Stimulated activated CD4-positive, alpha-beta T cell treated with anti-CD3 and anti-CD28 coated beads, Interleukin-1b, Interleukin-23, amount 100 ng/mL, for 1 hour (primary cell): ENCODE measurements around the gene ZC3H12C.
"Not testable (repeated sequence)": the region's sequence is repeated elsewhere in the genome, so short reads cannot be mapped to it uniquely, and the experiment has no call there.

Experiments
- DNase-seq, 2 donors: peaks; one replicate each; pipeline ENCODE4 v3.0.0-alpha.2; 2020; ENCODE audit warnings: low read depth in 2 of 2

ZC3H12C gene

DNA sequence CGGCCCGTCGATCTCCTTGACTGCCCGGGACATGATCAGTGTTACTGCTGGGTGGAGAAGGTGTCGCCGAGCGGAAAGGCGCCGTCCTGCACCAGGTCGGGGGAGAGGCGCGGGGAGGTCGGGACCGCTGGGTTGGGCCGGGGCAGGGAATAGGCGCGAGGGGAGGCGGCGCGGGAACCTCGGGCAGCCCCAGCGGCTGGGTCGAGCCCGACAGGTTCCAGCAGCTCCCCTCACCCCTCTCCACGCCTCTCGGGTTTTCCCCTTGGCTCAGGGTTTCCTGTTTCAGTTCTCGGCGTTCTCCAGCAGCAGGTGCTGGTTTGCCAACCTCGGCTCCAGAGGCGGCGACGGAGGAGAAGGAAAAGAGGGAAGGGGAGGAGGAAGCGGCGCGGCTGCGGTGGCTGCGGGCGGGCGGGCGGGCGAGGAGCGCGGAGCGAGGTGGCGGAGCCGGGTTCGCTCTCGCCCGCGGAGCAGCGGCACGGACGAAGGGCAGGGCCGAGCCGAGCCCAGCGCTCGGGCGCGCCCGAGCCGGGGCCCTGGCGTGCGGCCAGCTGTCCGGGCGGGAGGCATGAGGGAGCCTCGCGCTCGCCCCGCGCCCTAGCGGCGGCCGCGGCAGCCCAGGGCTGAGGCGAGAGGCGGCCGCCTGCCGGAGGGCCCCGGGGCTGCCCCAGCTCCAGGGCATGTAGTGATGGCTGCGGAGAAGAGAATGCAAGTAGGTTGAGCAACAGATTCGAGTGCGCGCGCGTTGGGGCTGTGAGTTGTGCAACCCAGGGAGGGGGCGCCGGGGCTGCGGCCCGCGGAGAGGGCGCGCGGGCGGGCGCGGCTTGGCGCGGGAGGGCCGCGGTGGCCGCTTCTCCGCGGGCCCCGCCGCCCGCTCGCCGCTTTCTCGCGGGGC lies at the start of gene ZC3H12C:
Gene ZC3H12C (plus strand): TSS at position 878 of the 892 bp plus-strand sequence. CDS start 20 bp downstream, outside the sequence.
- no peak for DNase-seq

DNA sequence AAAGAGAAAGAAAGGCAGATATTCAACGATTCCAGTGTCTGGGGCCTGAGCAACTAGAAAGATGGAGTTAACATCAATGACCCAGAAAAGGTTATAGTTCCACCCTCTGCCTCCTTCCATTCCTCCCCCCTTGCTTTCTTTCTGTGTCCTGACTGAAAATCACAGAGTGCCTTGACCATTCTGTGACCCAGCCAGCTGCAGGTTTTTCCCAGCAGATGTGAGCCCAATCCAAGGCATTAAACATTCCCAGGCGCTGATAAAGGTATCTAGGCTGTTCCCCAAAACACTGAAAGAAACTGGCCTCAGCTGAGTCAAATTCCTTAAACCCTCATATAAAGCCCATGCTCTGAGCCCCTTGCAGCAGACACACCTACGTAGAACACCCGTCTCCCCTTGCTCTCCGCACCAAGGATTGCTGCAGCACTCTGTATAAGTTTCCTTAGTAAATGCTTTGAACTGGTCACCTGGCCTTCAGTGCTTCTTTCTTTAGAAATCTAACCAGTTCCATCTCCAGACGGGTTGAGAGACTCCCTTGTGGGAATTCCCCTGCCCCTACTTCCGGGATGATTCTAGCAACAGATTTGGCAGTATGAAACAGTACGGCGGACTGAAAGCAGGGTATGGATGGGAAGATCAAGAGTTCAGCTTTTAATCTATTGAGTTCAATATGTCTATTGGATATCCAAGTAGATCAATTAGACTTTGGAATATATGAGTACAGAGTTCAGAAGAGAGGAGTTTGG lies 48.8 kb upstream of the ZC3H12C start:
- no peak for DNase-seq

DNA sequence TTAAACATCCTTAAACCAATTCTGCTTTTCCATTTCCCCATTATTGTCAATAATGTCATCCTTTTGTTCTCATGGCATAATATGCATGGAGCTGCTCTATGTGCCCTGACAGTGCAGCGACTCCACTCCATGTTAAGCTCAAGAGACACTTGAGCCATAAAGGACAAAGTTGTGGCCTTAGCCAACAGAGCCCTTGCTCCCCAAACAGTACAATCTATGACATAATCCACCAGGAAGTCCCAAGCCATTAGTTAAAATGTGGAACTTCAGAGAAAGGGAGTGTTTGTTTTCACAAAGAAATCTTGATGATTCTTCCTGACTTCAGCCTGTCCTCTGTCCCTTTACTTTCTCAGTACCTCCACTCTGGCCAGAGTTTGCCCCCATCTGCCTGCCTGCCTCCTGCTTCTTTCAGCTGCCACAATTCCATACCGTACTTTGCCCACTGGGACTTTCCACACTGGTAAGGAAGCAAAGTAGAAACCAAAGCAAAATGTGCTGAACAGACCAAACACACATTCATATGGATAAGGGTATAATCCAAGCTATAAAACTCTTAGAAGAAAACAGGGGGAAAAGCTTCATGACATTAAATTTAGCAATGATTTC lies 46.3 kb upstream of the ZC3H12C start:
- DNase-seq: no peak

DNA sequence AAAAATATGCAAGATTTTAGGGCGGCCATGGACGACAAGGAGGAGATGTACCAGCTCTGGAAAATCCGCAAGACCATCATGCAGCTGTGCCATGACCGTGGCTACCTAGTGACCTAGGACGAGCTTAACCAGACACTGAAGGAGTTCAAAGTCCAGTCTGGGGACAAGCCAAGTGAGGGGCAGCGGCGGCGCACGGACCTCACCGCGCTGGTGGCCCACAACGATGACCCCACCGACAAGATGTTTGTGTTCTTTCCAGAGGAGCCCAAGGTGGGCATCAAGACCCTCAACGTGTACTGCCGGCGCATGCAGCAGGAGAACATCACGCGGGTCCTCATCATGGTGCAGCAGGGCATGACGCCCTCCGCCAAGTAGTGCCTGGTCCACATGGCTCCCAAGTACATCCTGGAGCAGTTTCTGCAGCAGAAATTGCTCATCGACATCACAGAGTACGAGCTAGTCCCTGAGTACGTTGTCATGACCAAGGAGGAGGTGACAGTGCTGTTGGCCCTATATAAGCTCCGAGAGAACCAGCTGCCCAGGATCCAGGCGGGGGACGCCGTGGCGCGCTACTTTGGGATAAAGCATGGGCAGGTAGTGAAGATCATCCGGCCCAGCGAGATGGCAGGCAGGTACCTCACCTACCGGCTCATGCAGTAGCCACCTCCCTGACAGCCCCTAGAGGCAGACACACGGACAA lies 43.5 kb upstream of the ZC3H12C start:
- DNase-seq: no peak

DNA sequence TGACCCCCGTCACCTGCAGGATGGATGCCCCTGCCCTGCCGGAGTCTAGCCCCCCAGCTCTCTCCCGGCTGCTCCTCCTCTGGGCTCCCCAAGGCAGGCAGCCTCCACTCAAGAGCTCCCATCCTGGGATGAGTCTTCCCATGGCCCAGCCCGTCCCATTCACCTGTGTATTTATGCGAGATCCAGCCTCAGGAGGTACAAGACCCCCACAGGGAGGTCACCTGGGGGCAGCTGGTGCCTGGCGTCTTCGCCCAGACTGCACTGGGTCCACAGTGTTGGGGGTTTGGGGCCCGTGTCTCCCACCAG lies 43.0 kb upstream of the ZC3H12C start:
- DNase-seq: no peak

DNA sequence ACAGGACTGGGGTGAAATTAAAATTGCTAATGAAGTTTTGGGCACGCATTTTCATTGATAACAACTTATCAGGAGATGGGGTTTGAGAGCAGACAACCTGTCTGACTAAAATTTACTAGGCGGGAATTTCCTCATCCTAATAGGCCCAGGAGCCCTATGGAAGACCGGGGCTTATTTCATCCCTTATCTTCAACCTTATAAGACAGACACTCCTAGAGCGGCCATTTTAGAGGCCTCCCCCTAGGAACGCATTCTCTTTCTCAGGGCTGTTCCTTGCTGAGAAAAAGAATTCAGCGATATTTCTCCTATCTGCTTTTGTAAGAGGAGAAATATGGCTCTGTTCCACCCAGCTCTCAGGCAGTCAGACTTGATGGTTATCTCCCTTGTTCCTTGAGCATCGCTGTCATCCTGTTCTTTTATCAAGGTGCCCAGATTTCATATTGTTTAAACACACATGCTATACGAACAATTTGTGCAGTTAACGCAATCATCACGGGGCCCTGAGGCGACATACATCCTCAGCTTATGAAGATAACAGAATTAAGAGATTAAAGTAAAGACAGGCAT lies 39.3 kb upstream of the ZC3H12C start:
- no peak for DNase-seq

DNA sequence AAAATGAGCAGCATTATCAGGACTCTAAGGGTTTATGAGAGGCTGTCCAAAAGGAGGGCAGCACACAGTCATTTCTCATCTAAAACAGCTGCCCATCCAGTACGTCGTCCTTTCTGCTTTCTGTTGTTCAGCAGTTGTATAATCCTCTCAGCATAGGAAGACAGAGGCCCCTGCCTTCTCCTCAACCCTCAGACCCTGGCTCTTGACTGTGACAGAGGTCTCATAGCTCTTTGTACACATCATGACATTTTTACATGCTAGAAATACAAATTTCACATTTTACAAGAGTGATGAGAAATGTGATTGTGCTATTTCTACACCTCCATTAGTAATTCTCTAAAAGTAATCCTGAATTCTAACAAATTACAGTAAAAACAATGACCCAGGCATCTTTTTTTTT lies 36.2 kb upstream of the ZC3H12C start:
- DNase-seq: no peak

DNA sequence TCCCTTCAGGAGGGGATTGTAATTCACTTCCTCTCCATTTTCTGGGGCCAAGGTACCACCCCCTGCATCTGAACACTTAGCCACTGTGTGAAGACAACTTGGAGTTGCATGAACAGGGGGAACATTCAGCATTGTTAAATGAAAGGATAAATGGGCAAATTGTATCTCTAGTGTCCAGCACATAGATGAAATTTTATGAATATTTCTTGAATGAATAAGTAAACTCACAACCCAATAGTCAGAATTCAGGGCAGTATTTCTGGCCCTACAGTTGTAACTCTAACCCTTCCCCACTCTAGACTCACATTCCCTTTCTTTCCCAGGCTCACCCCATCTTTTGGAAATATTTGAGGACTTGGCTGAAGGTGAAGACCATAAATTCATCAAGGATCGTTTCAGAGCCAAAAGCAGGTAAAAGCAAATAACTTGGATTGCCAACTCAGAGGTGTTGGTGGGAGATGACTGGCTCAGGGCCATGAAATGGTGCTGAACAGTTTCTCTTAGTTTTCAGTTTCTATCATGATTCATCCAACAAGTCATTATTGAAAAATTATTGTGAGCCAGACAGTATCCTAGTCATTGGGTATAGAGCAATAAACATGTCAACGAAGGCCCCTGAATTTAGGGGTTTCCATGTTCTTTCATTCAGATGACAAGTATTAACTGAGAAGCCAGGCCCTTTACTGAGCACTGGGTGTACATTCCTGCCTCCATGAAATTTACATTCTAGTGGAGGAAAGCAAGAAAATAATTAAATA lies 33.3 kb upstream of the ZC3H12C start:
- no peak for DNase-seq

DNA sequence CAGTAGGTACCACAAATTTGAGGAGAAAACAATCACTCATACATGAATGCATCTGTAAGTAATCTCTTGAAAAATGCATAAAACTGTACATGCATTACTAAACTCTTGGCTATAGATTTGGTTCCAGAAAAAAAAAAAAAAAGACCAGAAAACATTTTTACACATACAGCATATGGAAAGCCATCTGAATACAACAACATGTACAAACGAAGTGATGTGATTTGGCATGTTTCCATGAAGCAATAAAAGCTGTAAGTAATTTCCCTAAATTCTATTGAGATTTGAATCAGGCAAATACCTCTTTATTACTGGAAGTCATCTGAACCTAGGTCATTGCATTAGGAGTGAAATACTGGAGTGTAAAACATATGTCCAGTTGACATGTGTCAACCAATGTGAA lies 31.9 kb upstream of the ZC3H12C start:
- DNase-seq: no peak

DNA sequence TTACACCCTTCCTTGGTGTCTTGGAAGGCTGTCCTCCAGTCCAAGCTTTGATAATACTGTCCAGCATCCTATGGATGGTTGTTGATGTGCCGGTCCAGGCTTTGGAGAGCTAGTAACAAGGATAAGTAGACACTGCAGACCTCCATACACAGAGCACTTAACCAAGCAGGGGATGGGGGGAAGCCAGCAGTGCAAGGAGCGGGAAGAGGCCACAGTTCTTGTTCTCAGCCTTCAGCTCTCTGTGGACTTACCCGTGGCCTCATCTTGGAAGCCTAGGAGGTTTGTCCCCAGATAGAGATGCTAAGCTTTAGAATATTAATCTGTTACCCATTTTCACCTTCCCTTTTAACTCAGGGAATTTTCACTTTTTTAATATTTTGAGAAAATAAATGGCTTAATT lies 30.9 kb upstream of the ZC3H12C start:
- DNase-seq: no peak

DNA sequence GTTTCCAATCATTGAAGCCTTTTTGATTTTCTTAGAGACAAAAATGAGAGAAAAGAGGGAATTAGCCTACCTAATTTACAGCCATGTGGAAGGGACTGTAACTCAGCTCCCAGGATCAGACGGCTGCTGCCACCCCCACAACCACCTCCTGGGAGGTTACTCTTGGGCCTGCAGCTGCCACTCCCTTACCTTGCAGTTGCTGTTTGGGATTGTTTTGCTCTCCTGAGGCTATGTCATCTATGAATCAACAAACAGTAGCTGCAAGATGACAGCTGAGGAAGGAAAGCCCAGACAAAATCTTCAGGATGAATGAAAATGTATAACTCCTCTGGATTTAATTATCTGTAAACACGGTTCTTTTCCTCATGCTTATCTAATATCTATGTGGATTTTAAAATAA lies 28.0 kb upstream of the ZC3H12C start:
- no peak for DNase-seq

DNA sequence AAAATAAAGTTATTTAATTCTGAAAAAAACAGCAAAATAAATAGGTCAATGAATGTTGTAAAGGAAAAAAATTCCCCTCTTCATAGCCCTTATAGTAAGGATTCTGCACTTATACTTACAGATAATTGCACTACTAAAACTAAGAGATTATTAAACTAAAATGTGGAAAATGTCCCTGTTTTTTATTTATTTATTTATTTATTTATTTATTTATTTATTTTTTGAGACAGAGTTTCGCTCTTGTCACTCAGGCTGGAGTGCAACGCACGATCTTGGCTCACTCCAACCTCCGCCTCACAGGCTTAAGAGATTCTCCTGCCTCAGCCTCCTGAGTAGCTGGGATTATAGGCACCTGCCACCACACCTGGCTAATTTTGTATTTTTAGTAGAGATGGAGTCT lies 25.2 kb upstream of the ZC3H12C start:
- not testable (repeated sequence) for DNase-seq

DNA sequence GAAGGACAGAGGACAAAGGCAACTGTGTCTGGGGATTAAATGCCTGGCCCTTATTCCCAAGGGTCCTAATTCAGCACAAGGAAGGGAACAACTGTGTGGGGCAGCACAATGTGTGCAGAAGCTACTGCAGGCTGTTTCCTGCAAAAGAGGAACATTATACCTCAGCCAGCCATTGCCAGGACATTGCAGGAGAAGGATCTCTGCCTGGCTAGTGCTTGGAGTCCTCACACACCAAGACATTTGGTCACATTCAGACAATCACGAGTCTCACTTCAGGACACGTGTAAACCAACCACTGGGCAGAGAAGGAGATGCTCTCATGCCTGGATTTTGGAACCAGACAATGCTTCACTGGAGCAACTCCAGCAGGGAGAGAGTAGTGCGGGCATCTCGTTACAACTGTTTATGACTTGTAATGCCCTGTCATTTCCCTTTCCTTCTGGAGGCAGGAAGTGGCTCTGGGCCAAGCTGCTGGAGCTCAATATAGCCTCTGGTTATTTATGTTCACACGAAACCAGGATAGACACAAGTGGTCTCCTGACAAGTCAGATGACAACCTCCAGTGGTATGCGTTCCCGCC lies 23.9 kb upstream of the ZC3H12C start:
- DNase-seq: no peak

DNA sequence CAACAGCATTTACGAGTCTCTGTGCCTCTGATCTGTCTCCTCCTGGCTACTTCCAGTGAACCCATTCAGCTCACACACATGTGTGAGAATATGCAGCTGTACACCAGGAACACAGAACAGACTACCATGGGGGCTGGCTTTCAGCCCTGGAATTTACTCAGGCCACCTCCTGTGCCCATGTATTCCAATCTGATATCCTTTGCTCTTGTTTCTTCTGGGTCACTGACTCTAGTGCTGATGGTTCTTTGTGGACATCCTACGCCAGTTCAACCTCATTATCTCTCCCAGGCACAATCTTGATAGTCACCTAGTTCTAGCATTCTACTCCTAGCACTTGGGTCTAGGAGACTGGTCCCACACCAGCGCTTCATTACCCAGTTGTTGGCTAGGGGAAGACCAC lies 23.0 kb upstream of the ZC3H12C start:
- no peak for DNase-seq

DNA sequence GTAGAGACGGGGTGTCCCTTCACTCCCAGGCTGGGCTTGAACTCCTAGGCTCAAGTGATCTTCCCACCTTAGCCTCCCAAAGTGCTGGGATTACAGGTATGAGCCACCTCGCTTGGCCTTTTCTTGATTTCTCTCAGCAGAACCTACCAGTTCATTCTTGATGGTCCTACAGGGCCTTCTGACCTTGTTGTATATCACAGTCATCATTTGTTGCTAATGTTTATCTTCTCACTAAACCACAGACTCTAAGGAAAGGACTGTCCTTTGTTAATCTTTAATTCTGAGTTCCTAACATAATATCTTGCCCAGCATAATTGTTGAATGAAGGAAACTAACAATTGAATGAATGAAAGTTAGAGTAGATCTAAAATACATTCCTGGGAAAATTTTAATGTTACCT lies 22.0 kb upstream of the ZC3H12C start:
- DNase-seq: no peak

DNA sequence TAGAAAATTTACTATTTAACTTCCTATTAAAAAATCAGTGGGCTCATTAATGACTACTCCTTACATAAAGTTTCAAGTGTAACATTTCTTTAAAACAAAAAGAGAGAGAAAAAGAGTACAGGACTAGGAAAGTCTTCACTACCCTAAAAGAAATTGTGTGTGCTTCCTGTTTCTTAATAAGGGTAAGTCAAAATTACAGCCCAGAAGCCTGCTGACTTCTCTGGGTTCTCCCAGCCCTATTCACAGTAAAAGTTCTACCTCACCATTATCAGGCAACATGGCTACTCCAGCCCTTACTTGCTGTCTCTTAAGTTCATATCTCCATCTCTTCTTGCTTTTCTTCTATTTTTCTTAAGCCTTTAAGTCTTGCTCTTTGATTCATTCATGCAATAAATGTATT lies 20.3 kb upstream of the ZC3H12C start:
- DNase-seq: no peak

DNA sequence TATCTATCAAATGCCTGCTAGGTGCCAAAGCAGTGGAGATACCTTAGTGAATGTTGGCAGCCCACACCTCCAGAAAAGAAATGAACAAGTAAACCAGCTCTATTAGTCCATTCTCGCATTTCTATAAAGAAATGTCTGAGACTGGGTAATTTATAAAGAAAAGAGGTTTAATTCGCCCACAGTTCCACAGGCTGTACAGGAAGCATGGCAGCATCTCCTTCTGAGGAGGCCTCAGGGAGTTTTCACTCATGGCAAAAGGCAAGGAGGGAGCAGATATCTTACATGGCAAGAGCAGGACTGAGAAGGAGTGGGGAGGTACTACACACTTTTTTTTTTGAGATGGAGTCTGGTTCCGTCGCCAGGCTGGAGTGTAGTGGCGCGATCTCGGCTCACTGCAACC lies 18.7 kb upstream of the ZC3H12C start:
- no peak for DNase-seq

DNA sequence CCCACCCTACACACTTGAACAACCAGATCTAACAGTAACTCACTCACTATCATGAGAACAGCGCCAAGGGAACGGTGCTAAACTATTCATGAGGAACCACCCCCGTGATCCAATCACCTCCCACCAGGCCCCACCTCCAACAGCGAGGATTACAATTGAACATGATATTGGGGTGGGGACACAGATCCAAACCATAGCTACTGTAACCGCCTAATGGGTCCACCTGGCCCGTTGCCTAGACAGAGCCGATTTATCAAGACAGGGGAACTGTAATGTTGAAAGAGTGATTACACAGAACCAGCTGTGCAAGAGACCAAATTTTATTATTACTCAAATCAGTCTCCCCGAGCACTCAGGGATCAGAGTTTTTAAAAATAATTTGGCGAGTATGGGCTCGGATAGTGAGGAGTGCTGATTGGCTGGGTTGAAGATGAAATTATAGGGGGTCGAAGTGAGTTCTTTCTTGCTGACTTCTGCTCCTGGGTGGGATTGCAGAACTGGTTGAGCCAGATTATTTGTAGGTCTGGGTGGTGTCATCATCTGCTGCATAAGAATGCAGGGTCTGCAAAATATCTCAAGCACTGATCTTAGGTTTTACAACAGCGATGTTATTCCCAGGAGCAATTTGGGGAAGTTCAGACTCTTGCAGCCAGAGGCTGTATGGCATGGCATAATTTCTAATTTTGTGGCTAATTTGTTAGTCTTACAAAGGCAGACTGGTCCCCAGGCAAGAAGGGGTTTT lies 17.9 kb upstream of the ZC3H12C start:
- DNase-seq: no peak

DNA sequence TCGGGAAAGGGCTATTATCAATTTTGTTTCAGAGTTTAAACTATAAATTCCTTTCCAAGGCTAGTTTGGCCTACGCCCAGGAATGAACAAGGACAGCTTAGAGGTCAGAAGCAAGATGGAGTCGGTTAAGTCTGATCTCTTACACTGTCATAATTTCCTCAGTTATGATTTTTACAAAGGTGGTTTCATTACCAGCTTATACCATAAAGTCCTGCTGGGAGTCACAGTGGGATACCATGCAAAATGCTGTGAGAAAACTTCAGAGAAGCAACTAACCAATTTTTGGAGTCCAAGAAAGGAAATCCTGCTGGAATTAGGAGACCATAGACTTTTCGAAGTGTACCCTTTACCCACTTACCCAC lies 17.4 kb upstream of the ZC3H12C start:
- no peak for DNase-seq

DNA sequence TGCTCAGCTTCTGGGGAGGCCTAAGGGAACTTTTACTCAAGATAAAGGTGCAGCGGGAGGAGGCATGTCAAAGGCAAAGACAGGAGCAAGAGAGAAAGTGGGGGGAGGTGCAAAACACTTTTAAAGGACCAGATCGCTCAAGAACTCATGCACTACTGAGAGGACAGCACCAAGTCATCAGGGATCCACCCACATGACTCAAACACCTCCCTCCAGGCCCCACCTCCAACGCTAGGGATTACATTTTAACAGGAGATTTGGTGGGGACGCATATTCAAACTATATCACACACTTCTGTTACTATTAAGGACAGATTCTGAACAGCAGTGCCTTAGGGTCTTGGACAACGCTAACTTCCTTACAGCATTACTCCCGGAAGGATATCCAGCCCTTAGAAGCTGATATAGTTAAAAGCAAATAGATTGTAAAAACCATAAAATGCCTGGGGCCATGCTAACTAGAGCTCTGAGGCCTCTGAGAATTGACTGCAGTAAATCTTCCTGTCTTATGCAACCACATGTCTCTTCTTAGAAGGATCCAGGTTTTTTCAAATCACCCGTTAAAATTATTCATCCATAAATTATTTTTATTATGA lies 16.7 kb upstream of the ZC3H12C start:
- DNase-seq: no peak
